ENCODE results near the gene FIGN.

The FIGN gene

DNA sequence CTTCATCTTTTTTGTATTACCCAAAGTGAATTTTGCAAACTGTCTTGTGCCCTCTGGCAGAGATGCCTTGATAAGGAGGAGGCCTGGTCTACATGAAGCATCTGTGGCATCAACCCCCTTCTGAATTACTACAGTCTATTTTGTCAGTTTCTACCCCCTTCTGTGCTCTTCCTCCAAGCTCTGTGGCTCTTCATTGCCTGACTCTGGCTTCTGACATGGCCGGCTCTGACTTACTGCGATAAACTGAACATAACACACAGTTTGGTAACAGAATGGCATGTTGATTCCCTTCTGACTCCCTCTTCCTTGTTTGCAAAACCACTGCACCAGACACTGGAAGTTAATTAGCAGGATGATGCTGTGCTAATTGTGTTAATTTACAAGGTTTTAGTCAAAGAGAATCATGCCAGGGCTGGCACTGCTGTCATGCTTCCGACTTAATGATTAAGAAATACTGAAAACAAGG lies 122.5 kb downstream of the FIGN start:
- DNase-seq (ENCODE audit: low read depth in 2 of 3, low spot score in 2 of 3) = no peak

DNA sequence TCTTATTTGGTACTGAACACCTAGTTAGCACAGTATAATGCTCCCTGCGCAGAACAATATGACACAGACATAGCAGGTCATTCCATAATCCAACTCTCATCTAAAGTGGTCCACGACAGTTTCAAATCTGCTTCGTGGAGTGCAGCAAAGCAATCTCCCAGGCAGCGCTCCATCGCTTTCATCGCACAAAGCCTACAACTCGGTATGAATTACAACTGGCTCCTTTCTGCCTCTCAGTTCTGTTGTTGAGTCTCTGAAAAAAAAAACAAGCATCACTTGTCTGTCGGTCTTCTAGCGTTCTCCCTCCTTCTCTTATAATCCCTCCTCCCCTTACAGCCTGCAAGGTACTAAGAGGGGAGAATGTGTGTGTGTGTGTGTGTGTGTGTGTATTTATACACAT lies 123.5 kb downstream of the FIGN start:
- no peak for DNase-seq (ENCODE audit: low read depth in 2 of 3, low spot score in 2 of 3)

- no peak for DNase-seq (ENCODE audit: low read depth in 2 of 3, low spot score in 2 of 3)
These were observed 124.3 kb downstream of the FIGN start for GRCh38 chr2:163611557-163611906.

GRCh38 chr2:163610817-163611556 lies 124.8 kb downstream of the FIGN start:
- no peak for DNase-seq (ENCODE audit: low read depth in 2 of 3, low spot score in 2 of 3)

DNA sequence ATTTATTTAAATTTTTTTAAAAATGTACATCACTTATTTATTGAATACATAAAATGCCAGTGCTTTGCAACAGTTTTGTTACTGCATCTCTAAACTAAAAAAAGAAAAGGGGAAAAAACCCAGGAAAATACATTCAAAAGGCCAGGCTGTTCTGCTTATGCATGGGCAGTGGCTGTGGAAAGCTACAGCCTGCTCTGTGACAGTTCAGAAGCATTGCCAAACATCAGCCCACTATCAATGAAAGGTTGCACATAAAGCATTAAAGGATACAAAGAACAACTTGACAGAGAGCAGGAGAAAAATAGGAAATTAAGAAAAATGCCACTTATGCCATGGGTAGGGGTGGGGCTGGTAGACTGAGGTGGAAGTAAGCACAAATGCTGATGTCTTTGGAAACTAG lies 128.2 kb downstream of the FIGN start:
- DNase-seq (ENCODE audit: low read depth in 2 of 3, low spot score in 2 of 3) = no peak

DNA sequence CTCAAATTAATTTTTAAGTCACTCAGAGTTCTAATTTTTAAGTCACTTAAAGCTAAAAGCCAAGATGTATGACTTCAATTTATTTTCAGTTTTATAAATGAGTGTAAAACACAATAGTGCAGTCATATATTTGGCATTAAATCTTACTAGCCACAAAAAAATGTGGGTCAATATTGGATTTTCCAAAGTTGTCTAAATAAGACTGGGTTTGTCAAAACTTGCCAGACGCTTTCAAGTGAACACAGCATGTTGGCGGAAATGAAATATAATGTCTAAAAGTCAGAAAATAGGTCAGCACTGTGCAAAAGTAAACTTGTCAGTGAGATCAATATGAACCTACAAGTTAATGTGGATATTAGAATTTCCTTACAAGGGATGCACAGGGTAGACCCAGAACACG lies 128.9 kb downstream of the FIGN start:
- no peak for DNase-seq (ENCODE audit: low read depth in 2 of 3, low spot score in 2 of 3)

DNA sequence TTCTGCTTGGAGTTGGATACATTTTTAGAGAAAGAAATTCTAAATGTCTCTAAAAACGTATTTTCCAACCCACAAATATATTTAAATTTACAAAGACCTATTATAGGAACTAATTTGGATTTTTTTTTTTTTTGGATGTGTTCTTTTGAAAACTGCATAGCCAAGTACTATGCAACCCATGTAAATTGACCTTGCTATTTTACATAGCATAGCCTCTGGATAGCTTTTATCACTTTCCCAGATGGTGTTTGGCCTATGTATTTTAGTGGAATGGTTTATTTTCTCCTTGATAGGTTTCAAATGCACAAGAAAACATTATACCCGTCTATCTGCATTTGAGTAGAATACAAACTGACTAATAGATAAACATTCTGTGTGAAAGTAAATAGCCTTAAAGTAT lies 130.0 kb downstream of the FIGN start:
- DNase-seq (ENCODE audit: low read depth in 2 of 3, low spot score in 2 of 3) = no peak

DNA sequence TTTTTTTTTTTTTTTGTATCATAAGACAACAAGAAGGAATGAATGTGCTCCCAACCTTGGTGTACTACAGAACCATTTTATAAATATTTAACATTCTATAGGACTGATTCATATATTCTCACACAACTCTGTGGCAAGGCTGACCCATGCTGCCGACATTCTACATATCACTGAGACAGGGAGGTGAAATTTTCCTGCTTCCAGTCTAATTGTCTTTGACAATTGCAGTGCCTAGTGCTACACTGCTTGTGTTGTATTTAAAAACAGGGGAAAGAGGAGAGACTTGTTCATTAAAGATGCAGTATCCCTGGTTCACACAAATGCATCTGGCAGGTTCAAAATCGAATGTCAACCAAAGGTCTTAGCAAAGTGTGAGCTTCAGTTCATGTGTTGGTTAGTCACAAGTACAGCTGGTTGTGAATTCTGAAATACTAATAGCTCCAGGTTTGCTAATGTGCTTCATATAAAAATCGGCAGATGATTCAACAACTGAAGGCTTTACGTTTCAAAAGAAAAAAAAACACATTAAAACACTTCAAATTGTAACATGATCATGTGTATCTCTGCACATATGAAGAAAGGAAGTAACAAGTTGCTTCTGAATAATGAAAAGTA lies 130.8 kb downstream of the FIGN start:
- no peak for DNase-seq (ENCODE audit: low read depth in 2 of 3, low spot score in 2 of 3)

- no peak for DNase-seq (ENCODE audit: low read depth in 2 of 3, low spot score in 2 of 3)
These were observed 133.6 kb downstream of the FIGN start for GRCh38 chr2:163602196-163602595.

DNA sequence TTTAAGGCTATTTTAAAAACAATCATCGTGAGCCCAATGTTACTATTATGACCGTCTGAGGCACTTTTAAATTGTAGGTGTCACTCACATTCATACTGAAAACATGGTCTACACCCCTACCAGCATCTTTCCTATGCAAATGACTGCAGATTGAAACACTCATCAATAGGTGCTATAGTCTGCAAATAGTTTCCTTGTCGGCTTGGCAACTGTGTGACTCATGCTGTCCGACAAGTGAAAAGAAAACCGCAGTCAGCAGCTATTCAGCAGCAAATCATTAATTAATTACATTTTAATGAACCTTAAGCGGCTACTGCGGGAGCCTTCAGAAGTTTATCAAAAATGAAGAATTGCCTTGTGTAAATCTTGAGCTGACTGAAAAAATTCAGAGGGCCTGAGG lies 134.4 kb downstream of the FIGN start:
- no peak for DNase-seq (ENCODE audit: low read depth in 2 of 3, low spot score in 2 of 3)

- DNase-seq (ENCODE audit: low read depth in 2 of 3, low spot score in 2 of 3) = no peak
These were observed 135.0 kb downstream of the FIGN start for GRCh38 chr2:163600801-163601200.

DNA sequence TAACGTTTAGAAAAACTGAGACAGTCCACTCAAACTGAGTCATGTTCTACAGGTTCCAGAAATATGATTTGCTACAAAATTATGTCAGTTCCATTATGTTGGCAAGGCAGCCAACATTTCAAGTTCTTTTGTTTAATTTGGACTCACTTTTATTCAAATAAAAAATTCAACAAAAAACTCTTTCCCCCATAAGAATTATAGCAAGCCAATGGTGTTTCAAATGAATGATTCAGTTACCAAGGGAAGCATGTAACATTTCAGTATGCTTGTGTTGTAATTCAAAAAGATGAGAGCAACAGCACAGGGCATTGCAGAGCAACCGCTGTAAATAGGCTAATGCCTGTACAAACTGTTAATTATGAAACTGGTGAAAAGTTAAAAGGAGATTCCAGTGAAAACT lies 140.8 kb downstream of the FIGN start:
- DNase-seq (ENCODE audit: low read depth in 2 of 3, low spot score in 2 of 3) = no peak

DNA sequence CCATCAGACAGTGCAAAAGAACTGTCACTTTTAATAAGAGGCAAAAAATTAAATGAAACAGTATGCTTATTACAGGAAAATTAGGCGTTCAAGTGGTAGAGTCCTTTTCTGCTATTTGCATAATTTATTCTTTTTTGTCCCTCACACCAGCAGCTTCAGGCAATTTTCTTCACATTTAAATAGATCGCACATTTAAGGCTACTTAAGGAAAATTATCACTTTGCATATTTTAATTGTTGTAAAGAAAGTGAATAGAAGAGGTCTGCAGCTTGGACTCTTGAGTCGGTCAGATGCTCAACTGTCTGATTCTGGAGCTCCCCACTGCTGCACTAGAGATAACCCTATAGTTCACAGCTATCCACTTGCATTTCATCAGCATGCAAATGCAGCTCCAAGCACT lies 141.3 kb downstream of the FIGN start:
- no peak for DNase-seq (ENCODE audit: low read depth in 2 of 3, low spot score in 2 of 3)

DNA sequence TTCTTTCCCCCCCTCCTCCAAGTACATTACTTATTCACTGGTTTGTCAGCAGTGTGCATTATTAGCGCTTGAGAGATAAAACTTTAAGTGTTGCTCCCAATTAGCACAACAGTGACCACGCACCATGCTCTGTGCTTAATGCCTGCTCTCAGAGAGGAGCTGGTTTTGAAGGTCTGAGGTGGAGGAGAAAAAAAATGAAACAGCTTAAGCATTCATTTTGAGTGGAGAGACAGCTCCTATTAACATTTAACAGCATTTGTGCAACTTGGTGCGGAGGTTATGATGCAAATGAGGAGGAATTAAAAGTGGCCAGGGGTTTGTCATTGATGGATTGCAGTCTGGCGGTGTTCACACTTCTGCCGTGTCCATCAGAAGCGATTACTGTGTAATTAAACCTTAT lies 141.8 kb downstream of the FIGN start:
- no peak for DNase-seq (ENCODE audit: low read depth in 2 of 3, low spot score in 2 of 3)

GRCh38 chr2:163592954-163593622 lies 142.7 kb downstream of the FIGN start:
- no peak for DNase-seq (ENCODE audit: low read depth in 2 of 3, low spot score in 2 of 3)

DNA sequence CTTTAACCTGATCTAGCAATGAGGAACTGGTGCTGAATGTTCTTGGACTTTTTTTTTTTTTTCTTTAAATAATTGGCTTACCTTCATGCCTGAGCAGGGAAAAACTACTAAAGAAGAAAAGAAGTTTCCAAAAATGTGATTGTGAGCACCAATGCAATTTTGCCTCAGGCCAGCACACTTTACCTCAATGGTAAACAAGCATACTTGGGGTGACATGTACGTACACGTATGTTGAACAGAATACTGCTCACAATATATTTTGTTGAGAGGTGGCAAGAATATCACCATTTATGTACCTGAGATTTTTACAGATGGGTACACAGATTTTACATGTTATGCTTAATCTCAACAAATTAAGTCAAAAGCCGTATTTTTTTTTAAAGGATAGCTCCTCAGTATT lies 144.3 kb downstream of the FIGN start:
- no peak for DNase-seq (ENCODE audit: low read depth in 2 of 3, low spot score in 2 of 3)

GRCh38 chr2:163580757-163581156 lies 155.1 kb downstream of the FIGN start:
- DNase-seq (ENCODE audit: low read depth in 2 of 3, low spot score in 2 of 3) = no peak

GRCh38 chr2:163574309-163574708 lies 161.5 kb downstream of the FIGN start:
- DNase-seq (ENCODE audit: low read depth in 2 of 3, low spot score in 2 of 3) = no peak

DNA sequence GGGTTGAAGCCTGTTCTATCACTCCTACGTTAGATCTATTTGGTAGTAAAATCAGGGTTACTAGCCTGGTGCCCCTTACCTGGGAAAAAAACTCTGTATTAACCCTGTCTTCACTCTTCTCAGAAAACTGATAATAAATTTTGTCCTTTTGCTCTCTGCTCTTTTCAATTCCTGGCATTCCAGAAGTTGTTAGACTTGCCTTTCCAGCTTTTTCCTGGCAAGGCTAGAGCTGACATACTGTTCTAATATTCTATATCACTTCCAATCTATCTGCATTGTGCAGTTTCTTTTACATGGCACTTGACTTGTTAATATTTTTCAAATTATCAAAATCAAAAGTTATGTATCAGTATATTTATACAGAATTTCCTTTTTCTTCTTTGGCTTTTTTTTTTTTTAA lies 162.2 kb downstream of the FIGN start:
- no peak for DNase-seq (ENCODE audit: low read depth in 2 of 3, low spot score in 2 of 3)

- no peak for DNase-seq (ENCODE audit: low read depth in 2 of 3, low spot score in 2 of 3)
These were observed 163.0 kb downstream of the FIGN start for GRCh38 chr2:163572850-163573249.

DNA sequence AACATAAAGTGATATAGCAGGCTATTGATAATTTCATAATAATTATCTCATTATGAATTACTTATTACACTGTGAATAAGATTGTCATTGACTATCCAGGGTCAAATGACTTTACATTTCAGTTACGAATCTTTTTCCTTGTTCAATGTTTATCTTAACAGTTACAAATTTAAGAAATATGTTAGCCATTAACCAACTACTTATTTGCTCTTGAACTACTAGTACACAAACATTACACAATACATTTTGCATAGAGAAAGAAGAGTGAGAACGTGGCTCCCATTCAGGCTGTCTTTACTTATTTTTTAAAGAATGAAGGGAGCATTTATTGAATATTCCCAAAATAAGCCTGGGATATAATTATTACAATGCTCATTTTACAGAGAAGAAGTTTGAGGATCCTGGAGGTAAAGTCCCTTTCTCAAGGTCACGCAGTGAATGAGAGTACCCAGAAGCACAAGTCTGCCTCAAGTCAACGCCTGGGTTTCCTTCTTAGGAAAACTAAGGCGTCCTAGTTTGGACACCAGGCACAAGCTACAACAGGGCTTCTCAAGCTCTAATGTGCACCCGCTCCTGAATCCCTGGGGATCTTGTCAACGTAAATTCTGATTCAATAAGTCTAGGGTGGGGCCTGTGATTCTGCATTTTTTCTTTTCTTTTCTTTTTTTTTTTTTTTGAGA lies 164.2 kb downstream of the FIGN start:
- no peak for DNase-seq (ENCODE audit: low read depth in 2 of 3, low spot score in 2 of 3)

GRCh38 chr2:163570391-163570790 lies 165.4 kb downstream of the FIGN start:
- DNase-seq (ENCODE audit: low read depth in 2 of 3, low spot score in 2 of 3) = no peak
